HEK293 (cell line): Measurements from ENCODE around the gene HNRNPA0.

Experiments
- CTCF ChIA-PET: fragments of 350-600 bp; formaldehyde crosslinking; extraction: SDS; loops from one replicate; lab custom pipeline; 2021; ENCODE audit warnings: antibody characterized with exemption; lab: Yijun Ruan, JAX
- POLR2A ChIA-PET: fragments of 300-600 bp; formaldehyde crosslinking; extraction: SDS; loops from one replicate; lab custom pipeline; 2020; ENCODE audit warnings: antibody characterized with exemption, inconsistent platforms; lab: Yijun Ruan, JAX
- H3K27ac ChIP-seq: fragments of 200-500 bp; sonication (Bioruptor generic); 2 replicates; pipeline ENCODE4 v1.5.1; 2014; ENCODE audit warnings: low read depth, low read length, control low read depth, inconsistent platforms; ENCODE audit errors: extremely low read depth
- H3K36me3 ChIP-seq, 2 experiments: fragments of 200-500 bp in 1 of 2; sonication (Bioruptor generic) in 1 of 2; 1 replicate in 1 of 2; 2 replicates in 1 of 2; pipeline ENCODE4 v1.5.1; 2014 to 2017; ENCODE audit warnings: inconsistent platforms in 2 of 2, low read length in 2 of 2; ENCODE audit not compliant: control insufficient read depth in 2 of 2, insufficient read depth in 1 of 2
- H3K4me1 ChIP-seq: fragments of 200-500 bp; sonication (Bioruptor generic); 2 replicates; pipeline ENCODE4 v1.5.1; 2014; ENCODE audit warnings: mild to moderate bottlenecking, low read length, inconsistent platforms; ENCODE audit not compliant: control insufficient read depth, insufficient read depth
- H3K4me3 ChIP-seq: 2 replicates; pipeline ENCODE4 v1.5.1; 2011; ENCODE audit warnings: low read depth, mild to moderate bottlenecking, control low read depth, low read length, moderate library complexity
- H3K9me3 ChIP-seq: fragments of 200-500 bp; sonication (Bioruptor generic); 2 replicates; pipeline ENCODE4 v1.5.1; 2014; ENCODE audit warnings: low read depth, low read length, inconsistent platforms; ENCODE audit not compliant: control insufficient read depth, insufficient read depth
- CTCF ChIP-seq: fragments of 450-650 bp; formaldehyde crosslinking; IDR thresholded peaks from 2 replicates; pipeline ENCODE4 v1.5.1; 2016; ENCODE audit warnings: missing biosample characterization, missing genetic modification characterization
- IKZF3 ChIP-seq: fragments of 450-650 bp; IDR thresholded peaks from 2 replicates; pipeline ENCODE4 v1.5.0; 2018; ENCODE audit warnings: missing biosample characterization, mild to moderate bottlenecking, missing genetic modification characterization, moderate library complexity
- PRDM10 ChIP-seq: fragments of 450-650 bp; formaldehyde crosslinking; IDR thresholded peaks from 2 replicates; pipeline ENCODE4 v1.5.1; 2016; ENCODE audit warnings: missing biosample characterization, missing genetic modification characterization
- PRDM6 ChIP-seq: fragments of 450-650 bp; formaldehyde crosslinking; IDR thresholded peaks from 2 replicates; pipeline ENCODE4 v1.5.1; 2017; ENCODE audit warnings: missing biosample characterization, missing genetic modification characterization
- SCRT2 ChIP-seq: fragments of 450-650 bp; formaldehyde crosslinking; IDR thresholded peaks from 2 replicates; pipeline ENCODE4 v1.5.1; 2016; ENCODE audit warnings: missing biosample characterization, missing genetic modification characterization
- SP7 ChIP-seq: fragments of 450-650 bp; formaldehyde crosslinking; IDR thresholded peaks from 2 replicates; pipeline ENCODE4 v1.5.1; 2016; ENCODE audit warnings: missing biosample characterization, missing genetic modification characterization
- ZBTB17 ChIP-seq: fragments of 450-650 bp; formaldehyde crosslinking; IDR thresholded peaks from 2 replicates; pipeline ENCODE4 v1.5.1; 2016; ENCODE audit warnings: missing biosample characterization, missing genetic modification characterization
- ZBTB6 ChIP-seq: fragments of 450-650 bp; formaldehyde crosslinking; IDR thresholded peaks from 2 replicates; pipeline ENCODE4 v1.5.1; 2017; ENCODE audit warnings: missing biosample characterization, missing genetic modification characterization
- ZBTB8A ChIP-seq: fragments of 450-650 bp; formaldehyde crosslinking; IDR thresholded peaks from 2 replicates; pipeline ENCODE4 v1.5.1; 2016; ENCODE audit warnings: missing biosample characterization, missing genetic modification characterization
- ZEB2 ChIP-seq: fragments of 450-650 bp; formaldehyde crosslinking; IDR thresholded peaks from 2 replicates; pipeline ENCODE4 v1.5.1; 2016; ENCODE audit warnings: missing biosample characterization, missing genetic modification characterization
- ZFP69B ChIP-seq: fragments of 450-650 bp; formaldehyde crosslinking; IDR thresholded peaks from 2 replicates; pipeline ENCODE4 v1.5.1; 2016; ENCODE audit warnings: missing biosample characterization, missing genetic modification characterization
- ZNF133 ChIP-seq: fragments of 450-650 bp; formaldehyde crosslinking; IDR thresholded peaks from 2 replicates; pipeline ENCODE4 v1.5.1; 2016; ENCODE audit warnings: missing biosample characterization, missing genetic modification characterization
- ZNF19 ChIP-seq: fragments of 450-650 bp; formaldehyde crosslinking; IDR thresholded peaks from 2 replicates; pipeline ENCODE4; 2016; ENCODE audit warnings: missing biosample characterization, missing genetic modification characterization, low read depth
- ZNF2 ChIP-seq: fragments of 450-650 bp; formaldehyde crosslinking; IDR thresholded peaks from 2 replicates; pipeline ENCODE4 v1.5.1; 2016; ENCODE audit warnings: missing biosample characterization, missing genetic modification characterization
- ZNF239 ChIP-seq: fragments of 450-650 bp; formaldehyde crosslinking; IDR thresholded peaks from 2 replicates; pipeline ENCODE4 v1.5.1; 2016; ENCODE audit warnings: missing biosample characterization, missing genetic modification characterization
- ZNF274 ChIP-seq, 2 experiments: fragments of 200-500 bp in 1 of 2; fragments of 450-650 bp in 1 of 2; sonication (Bioruptor generic) in 1 of 2; formaldehyde crosslinking in 1 of 2; IDR thresholded peaks; 2 replicates each; pipeline versions ENCODE4 v1.5.1 to v1.6.1; 2014 to 2016; ENCODE audit warnings: borderline replicate concordance in 1 of 2, inconsistent platforms in 1 of 2, low read length in 1 of 2, missing biosample characterization in 1 of 2, missing genetic modification characterization in 1 of 2
- ZNF324 ChIP-seq: fragments of 450-650 bp; formaldehyde crosslinking; IDR thresholded peaks from 2 replicates; pipeline ENCODE4 v1.5.1; 2016; ENCODE audit warnings: missing biosample characterization, missing genetic modification characterization
- ZNF362 ChIP-seq: fragments of 450-650 bp; formaldehyde crosslinking; IDR thresholded peaks from 2 replicates; pipeline ENCODE4 v1.5.1; 2016; ENCODE audit warnings: missing biosample characterization, missing genetic modification characterization
- ZNF37A ChIP-seq: fragments of 450-650 bp; IDR thresholded peaks from 2 replicates; pipeline ENCODE4 v1.5.1; 2018; ENCODE audit warnings: missing biosample characterization, missing genetic modification characterization
- ZNF416 ChIP-seq: fragments of 450-650 bp; formaldehyde crosslinking; IDR thresholded peaks from 2 replicates; pipeline ENCODE4 v1.5.1; 2016; ENCODE audit warnings: missing biosample characterization, missing genetic modification characterization
- ZNF488 ChIP-seq: fragments of 450-650 bp; formaldehyde crosslinking; IDR thresholded peaks from 2 replicates; pipeline ENCODE4 v1.5.1; 2016; ENCODE audit warnings: missing biosample characterization, missing genetic modification characterization
- ZNF558 ChIP-seq: fragments of 450-650 bp; formaldehyde crosslinking; IDR thresholded peaks from 2 replicates; pipeline ENCODE4 v1.5.1; 2016; ENCODE audit warnings: missing biosample characterization, missing genetic modification characterization
- ZNF629 ChIP-seq: fragments of 450-650 bp; formaldehyde crosslinking; IDR thresholded peaks from 2 replicates; pipeline ENCODE4 v1.5.1; 2017; ENCODE audit warnings: missing biosample characterization, missing genetic modification characterization
- ZNF660 ChIP-seq: fragments of 450-650 bp; IDR thresholded peaks from 2 replicates; pipeline ENCODE4 v1.5.1; 2018; ENCODE audit warnings: missing biosample characterization, mild to moderate bottlenecking, missing genetic modification characterization
- ZSCAN4 ChIP-seq: fragments of 450-650 bp; formaldehyde crosslinking; IDR thresholded peaks from 2 replicates; pipeline ENCODE4 v1.5.1; 2017; ENCODE audit warnings: missing biosample characterization, missing genetic modification characterization

The HNRNPA0 gene

GRCh38 chr5:137751869-137752491, 2.2 kb downstream of the HNRNPA0 start:
- POLR2A ChIA-PET = interaction anchor here (0.7 kb wide), 1 partner anchor 27 kb away, joined by 3 read pairs; no protein-coding TSS in a partner anchor
- TF ChIP-seq ZNF660 (tag by site-specific recombination) = peak; percentile 62; the same call in 1 of the 2 replicates
- TF ChIP-seq ZNF2 (tag by site-specific recombination) = peak; percentile 84; the same call in 1 of the 2 replicates
- TF ChIP-seq ZNF37A (tag by site-specific recombination) = no peak
- TF ChIP-seq ZNF362 (tag by site-specific recombination) = peak; percentile 97
- peak; percentile 63; the same call in 1 of the 2 replicates for TF ChIP-seq ZNF324 (tag by site-specific recombination)
- no peak for TF ChIP-seq ZNF274 (IDR thresholded peaks at IDR 0.05; ENCODE audit: low read length)
- no peak for TF ChIP-seq ZNF274 (tag by site-specific recombination; IDR thresholded peaks at IDR 0.05; ENCODE audit: borderline replicate concordance)
- no peak for TF ChIP-seq ZNF416
- TF ChIP-seq ZEB2 (tag by site-specific recombination) = 0 out of 2 replicates have a peak, but pooled peaks have one; percentile 42
- peak; percentile 13; the same call in 1 of the 2 replicates for TF ChIP-seq SP7 (tag by site-specific recombination)
- TF ChIP-seq ZFP69B (tag by site-specific recombination) = 0 out of 2 replicates have a peak, but pooled peaks have one; percentile 17
- TF ChIP-seq PRDM6 (tag by site-specific recombination) = peak; percentile 72
- 0 out of 2 replicates have a peak, but pooled peaks have one; percentile 19 for TF ChIP-seq ZBTB8A (tag by site-specific recombination)
- TF ChIP-seq ZNF239 (tag by site-specific recombination) = no peak
- TF ChIP-seq ZBTB17 (tag by site-specific recombination) = peak; percentile 40; the same call in 1 of the 2 replicates
- no peak for TF ChIP-seq ZBTB6 (tag by site-specific recombination)
- TF ChIP-seq ZNF133 (tag by site-specific recombination) = no peak
- TF ChIP-seq ZSCAN4 = no peak
- 0 out of 2 replicates have a peak, but pooled peaks have one; percentile 45 for TF ChIP-seq CTCF (tag by site-specific recombination)
- no peak for TF ChIP-seq ZNF488
- peak; percentile 26; the same call in 1 of the 2 replicates for TF ChIP-seq PRDM10 (tag by site-specific recombination)
- TF ChIP-seq ZNF19 (tag by site-specific recombination) = no peak
- no peak for TF ChIP-seq ZNF629 (tag by site-specific recombination)
- TF ChIP-seq ZNF558 (tag by site-specific recombination) = 0 out of 2 replicates have a peak, but pooled peaks have one; percentile 48
- TF ChIP-seq SCRT2 (tag by site-specific recombination) = no peak
- TF ChIP-seq IKZF3 (tag by site-specific recombination) = peak; percentile 93

More at GRCh38 chr5:137751869-137752491, 2.2 kb downstream of the HNRNPA0 start:
- CTCF ChIA-PET = interaction anchor here (0.5 to 2.0 kb wide), 13 partner anchors 10 to 1799 kb away, joined by 3 to 24 read pairs (median 3); partner anchors contain the start of gene KLHL3
- peaks cover 0 to 26% of the 10 kb centered on the region in 2 experiments; a peak in 1 of 3 replicates for H3K36me3 ChIP-seq
- no peaks in the 10 kb centered on the region for H3K4me1 ChIP-seq
- H3K9me3 ChIP-seq = no peaks in the 10 kb centered on the region
- 0 out of 2 replicates have a peak overlapping the region, but pooled peaks have one; percentile 19 for H3K27ac ChIP-seq
- H3K4me3 ChIP-seq = peak overlapping the region; percentile 72
